NCI-H1436 treated with DMSO at 0.1 percent for 48 hours (cell line): Measurements from ENCODE around the gene PDK4.

Source experiments
- DNase-seq: peaks from one replicate; lab custom pipeline; 2025; lab: John Stamatoyannopoulos, UW

Gene PDK4

DNA sequence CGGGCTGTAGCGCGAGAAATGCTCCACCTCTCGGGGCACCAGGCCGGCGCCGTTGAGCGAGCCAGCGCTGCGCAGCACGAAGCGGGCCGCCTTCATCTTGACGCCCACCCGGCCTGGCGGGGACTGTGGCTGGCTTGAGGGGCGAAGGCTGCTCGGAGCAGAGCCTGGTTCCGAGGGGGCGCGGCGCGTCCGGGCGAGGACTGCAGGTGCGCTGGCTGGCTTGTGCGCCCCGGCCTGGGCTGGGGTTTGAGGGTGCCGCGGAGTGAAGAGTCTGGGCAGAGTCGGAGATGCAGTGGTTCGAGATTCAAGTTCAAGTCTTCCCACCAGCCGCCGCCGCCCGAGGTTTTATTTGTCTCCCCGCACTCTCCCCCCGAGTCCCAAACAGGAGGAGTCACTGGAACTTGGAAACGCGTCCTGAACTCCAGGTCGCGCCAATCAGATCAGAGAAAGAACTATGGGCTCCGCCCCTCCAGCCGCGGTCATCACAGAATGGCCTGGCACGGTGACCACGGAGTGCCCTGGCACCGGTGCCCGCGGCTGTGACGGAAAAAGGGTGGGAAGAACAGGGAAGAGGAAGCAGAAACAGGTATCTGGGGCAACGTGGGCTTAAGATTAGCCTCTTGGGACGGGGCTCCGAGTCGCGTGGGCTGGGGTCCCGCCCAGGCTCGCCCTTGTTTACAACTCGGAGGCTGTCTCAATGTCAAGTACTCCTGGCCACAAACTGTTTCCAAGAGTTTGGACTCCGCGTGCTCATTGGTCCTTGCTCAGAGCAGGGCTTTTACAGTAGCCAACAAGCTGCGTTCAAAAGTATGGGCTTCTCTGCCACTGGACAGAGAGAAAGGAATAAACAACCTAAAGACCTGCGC is at the start of gene PDK4:
TSS of gene PDK4 (minus strand) at position 319 of the 866 bp plus-strand sequence. CDS start at position 96, 223 bp downstream.
- no peak for DNase-seq

DNA sequence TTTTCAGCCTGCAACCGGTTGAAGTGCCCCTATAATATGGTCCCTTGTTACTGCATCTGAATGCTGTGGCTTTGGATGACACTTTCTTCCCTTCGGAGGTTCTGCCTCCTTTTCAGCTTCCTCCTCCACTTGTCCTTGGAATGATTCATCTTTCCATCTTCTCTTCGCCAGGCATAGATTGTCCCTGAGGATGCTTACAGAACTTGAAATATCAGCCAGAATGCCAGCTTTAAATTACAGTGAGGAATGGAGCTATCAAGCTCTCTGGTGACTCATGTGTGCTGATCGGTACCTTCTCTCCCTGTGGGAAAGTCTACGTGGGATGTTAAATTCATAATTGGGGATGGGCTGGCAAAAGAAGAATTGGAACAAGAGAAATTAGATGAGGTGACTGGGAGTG is 45.9 kb upstream of the PDK4 start:
- DNase-seq, result no peak

DNA sequence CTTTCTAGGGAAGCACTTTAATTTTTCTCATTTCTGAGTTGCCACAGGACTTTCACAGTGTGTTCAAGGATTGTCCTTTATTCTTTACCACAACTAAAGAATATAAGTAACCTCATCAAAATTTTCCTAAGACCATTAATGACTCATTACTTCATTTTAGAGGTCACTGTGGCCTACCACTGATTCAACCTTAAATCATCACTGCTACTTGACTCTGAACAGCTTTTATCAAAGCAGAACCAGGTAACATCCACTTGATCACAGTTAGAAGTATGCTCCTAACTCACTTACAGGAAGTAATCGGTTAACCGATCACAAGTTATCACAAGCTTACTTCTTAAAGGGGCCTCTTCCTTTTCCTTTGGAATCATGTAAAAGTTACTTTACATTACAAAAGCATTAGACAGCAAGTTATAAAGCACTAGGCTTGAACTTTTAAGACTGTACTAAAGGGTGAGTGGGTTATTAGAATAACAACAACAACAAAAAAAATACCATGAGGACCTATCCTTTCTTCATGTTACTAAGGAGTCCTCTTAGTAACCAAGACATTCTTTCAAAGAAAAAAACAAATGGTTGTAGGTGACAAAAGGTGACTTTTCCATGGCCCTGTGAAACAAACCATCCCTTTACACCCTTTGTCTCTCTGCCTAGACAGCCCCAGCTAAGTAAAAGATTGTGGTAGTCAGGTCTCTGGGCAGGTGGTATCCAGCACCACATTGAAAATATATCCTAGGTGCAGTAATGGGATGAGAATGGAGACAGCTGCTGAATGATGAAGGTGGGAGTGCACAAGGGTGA is 40.0 kb upstream of the PDK4 start:
- DNase-seq, result no peak

DNA sequence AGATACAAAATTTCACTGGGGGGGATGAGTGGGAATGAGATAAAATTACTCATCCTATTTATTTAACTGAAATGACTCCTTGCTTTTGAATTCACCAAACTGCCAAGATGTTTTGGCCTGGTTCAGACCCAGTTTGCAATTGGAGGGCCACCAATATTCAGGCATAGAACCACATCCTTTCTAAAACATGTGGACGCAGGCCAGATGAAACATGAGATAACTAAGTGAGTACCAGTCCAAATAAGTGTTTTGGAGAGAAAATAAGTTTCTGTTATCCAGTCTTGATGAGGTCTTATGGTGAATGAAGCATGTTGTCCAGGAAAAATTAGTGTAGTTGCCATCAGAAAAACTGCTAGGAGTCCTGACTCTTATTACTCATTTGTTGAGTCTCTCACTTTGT is 36.3 kb upstream of the PDK4 start:
- DNase-seq, result no peak

DNA sequence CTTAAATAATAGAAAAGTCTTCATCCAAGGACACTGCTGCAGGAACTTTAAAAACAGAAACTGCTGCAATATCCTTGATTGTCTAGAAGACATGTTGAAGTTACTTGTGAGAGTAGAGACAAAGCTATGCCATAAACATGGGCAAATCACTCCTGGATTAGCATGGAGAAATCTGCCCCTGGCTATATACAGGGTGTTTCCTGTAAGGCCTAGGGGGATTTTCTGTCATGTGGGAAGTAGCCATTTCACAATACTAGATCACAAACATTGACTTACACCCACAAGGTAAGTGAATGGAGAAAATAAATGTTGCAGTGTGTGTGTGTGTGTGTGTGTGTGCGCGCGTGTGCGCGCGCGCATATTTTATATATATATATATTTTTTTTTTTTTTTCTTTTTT is 35.2 kb upstream of the PDK4 start:
- DNase-seq, result no peak

DNA sequence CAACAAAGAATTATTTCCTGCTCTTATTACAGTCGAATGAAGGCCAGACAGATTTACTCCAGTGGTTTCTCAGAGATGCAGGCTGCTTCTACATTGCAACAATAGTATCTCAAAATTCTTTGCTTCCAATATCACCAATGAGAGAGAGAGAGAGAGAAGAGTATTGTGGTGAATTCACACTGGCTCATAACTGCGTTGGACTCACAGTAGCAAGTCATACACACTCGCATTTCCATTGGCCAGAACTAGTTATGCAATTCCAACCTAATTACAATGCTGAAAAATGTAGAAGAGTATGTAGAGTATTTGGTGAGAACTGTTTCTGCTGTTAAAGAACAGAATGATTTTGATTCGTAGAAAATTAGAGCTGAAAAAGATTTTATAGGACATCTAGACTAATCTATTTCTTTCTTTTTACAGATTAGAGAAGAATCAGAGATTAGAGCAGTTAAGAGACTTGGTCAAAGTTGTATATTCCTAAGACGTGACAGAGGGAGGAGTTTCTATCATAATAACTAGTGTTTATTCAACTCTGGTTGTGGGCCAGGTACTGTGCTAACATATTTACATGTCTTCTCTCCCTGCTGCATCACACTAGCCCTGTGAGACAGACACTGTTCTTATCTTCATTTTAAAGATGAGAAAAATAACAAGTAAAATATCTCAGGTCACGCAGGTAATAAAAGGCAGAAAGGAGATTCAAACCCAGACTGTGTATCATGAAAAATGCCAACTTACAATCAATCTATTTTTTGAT is 34.6 kb upstream of the PDK4 start:
- DNase-seq, result no peak

DNA sequence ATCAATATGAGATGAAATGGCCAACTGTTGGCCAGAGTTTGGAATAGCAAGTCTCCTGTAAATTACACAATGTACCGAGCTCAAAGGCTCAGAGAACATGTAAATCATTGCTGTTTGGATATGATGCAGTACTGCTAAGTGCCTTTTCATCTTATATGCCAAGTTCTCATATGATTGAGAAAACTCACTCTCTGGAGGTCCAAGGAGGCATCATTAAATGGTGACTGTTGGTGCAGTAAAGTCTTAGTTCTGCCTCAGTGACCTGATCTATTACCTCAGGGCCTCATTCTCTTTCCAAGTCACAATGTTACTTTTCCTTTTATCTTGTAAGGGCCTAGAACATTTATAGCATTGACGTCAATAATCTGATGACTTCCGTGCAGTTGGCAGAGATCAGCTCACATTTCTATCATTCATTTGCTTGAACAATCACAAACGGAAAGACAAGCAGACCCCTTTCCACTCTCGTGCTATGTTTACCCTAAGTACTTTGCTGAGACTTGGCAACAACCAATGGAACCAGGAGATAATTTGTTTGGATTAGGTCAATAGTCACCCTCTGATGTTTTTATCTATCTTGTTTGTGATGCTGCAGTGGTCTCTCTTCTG is 32.6 kb upstream of the PDK4 start:
- DNase-seq, result peak; percentile 71

DNA sequence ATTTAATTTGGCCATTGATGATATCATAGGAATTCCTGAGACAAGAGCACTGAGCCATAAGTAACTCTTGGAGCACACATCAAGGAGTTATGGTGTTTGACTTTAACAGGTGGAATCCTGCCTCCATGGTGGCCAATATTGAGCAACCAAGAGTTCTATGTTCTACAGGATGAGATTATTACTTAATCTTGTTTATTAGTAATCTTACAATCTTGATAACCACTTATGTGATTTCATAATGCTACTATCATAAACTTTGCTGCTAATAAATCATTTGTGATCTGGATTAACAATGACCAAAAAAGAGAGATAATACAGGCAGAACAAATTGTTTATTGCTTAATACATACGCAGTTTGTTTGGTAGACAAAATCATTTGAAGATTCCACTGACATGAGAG is 27.5 kb upstream of the PDK4 start:
- no peak for DNase-seq

- no peak for DNase-seq
These were observed 26.5 kb upstream of the PDK4 start for GRCh38 chr7:95622859-95623258.

- DNase-seq, result no peak
These were observed 25.8 kb upstream of the PDK4 start for GRCh38 chr7:95622001-95622549.

DNA sequence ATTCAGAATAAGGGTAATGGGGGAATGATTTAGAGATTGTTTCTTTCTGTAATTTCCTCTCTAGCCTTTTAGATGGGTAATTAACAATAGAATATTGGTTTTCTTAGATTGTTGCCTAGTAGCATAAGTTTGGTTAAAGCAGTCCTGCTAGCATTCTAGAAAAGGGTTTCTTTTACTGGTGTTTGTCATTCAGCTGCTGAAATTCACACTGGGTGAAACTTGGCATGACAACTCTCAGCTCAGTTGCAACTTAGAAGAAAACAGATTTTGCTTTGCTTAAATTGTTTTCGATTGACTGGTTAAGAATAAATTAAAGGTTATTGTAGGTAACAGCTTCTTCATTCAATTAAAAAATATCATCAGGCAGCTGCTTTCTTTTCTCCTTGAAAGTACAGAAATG is 25.1 kb upstream of the PDK4 start:
- no peak for DNase-seq

DNA sequence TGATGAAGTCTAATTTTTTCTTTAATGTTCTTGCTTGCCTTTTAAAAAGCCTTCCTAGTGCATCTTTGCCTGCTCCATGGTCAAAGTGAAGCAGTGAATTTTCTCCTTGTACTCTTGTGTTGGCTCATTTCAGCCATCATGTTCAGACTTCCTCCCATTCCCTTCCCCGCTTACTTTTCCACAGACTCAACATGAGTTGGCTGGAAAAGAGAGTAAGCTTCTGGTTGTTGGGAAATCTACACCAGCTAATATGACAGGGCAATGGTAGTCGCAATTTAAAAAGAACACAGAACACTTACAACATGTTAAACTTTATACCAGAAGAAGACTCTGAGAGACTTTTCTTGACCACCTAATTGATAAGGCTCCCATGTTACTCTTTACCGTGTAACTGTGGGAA is 24.3 kb upstream of the PDK4 start:
- DNase-seq, result no peak

GRCh38 chr7:95619921-95620320 is 23.6 kb upstream of the PDK4 start:
- DNase-seq, result no peak

DNA sequence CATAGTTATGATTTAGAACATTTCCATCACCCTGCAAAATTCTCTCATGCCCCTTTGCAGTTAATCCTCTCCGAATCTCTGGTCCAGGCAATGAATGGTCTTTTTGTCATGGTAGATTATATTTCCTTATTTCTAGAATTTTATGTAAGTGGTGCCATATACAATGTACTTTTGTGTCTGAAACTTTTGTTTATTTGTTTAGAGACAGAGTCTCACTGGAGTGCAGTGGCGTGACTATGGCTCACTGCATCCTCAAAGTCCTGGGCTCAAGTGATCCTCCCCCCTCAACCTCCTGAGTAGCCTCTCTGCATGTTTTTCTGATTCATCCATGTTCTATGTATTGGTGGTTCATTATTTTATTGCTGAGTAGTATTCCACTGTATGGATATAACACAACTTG is 23.2 kb upstream of the PDK4 start:
- no peak for DNase-seq

GRCh38 chr7:95614442-95614940 is 18.2 kb upstream of the PDK4 start:
- no peak for DNase-seq

DNA sequence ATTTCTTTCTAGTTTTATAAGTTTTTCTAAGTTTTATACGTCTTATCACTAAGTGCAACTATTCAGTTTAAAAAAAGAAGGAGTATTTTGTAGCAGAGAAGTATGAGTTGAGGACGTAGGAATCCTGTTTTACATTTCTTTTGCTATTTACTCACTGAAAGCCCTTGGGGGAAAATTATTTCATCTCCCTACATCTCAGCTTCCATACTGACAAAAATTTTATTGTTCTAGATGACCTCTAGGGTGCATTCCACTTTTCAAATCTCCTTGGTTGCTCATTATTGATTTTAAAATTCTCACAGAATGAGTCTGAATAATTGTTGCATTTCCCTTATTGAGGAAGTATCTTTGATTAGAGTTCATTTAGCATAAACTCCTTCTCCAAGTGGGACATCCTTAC is 14.9 kb upstream of the PDK4 start:
- no peak for DNase-seq

- DNase-seq, result no peak
These were observed 13.1 kb upstream of the PDK4 start for GRCh38 chr7:95609277-95609971.

- DNase-seq, result no peak
These were observed 12.2 kb upstream of the PDK4 start for GRCh38 chr7:95608359-95609173.

GRCh38 chr7:95607561-95607960 is 11.2 kb upstream of the PDK4 start:
- DNase-seq, result no peak

DNA sequence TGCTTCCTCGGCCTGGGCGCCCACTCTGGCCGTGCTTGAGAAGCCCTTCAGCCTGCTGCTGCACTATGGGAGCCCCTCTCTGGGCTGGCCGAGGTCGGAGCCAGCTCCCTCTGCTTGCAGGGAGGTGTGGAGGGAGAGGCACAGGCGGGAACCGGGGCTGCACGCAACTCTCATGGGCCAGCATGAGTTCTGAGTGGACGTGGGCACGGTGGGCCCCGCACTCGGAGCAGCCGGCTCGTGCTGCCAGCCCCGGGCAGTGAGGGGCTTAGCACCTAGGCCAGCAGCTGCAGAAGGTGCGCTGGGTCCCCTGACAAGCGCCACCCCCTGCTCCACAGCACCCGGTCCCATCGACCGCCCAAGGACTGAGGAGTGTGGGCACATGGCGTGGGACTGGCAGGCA is 9.0 kb upstream of the PDK4 start:
- DNase-seq, result no peak
